ENCODE results near the gene OR4F15. TPM values are rescaled to one million over a fixed set of nuclear protein-coding genes. Genes with fewer than 3 reads are reported as not detected.
"Not testable (repeated sequence)": the region's sequence is repeated elsewhere in the genome, so short reads cannot be mapped to it uniquely, and the experiment has no call there.

OR4F15 gene
- total RNA-seq, 1 donor from 2014 or later: not detected

DNA sequence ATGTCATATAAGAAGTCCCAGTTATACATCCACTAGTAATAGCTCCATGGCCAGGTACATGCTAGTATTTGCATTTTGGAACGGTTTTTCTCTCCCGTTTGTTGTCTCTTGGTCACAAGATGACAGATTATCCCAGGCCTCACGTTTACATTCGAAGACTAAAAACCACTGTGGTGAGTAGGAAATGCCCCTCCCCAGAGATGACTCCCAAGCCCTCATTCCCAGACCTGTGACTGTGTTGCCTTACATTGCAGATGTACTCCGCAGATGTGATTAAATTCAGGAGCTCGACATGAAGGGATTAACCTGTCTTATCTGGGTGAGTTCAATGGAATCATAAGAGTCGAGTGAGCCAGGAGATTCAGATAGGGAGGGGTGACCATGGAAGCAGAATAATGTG is 18.0 kb upstream of the OR4F15 start:
- ATAC-seq; intact Hi-C loops (cut with DNase I); H3K36me3 ChIP-seq: not testable (repeated sequence)

DNA sequence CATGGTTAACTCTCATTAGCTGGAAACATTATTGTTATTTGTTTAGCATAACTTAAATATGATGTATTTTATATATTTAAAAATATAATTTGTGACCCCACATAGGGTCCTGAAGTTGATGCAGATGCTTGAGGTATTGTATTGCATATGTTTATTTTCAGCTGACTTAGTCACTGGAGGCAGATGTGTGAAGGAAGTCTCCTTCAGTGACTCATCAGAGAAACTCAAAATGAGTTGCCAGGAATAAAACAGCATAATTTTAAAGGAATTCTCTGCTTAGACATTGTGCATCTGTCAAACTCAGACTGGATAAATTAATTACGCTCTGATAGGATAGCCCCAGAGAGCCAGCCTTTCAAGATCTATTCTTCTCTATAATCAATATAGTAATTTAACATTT is 16.5 kb upstream of the OR4F15 start:
- H3K4me3 ChIP-seq: no peak overlapping the region
- H3K9me3 ChIP-seq: no peaks in the 10 kb centered on the region
- H3K4me1 ChIP-seq: no peaks in the 10 kb centered on the region
- H3K27me3 ChIP-seq (ENCODE audit: low read depth): no peaks in the 10 kb centered on the region
- no peak overlapping the region for H3K27ac ChIP-seq
- intact Hi-C loops (cut with DNase I): no loop called here
- TF ChIP-seq, protein P1, sequence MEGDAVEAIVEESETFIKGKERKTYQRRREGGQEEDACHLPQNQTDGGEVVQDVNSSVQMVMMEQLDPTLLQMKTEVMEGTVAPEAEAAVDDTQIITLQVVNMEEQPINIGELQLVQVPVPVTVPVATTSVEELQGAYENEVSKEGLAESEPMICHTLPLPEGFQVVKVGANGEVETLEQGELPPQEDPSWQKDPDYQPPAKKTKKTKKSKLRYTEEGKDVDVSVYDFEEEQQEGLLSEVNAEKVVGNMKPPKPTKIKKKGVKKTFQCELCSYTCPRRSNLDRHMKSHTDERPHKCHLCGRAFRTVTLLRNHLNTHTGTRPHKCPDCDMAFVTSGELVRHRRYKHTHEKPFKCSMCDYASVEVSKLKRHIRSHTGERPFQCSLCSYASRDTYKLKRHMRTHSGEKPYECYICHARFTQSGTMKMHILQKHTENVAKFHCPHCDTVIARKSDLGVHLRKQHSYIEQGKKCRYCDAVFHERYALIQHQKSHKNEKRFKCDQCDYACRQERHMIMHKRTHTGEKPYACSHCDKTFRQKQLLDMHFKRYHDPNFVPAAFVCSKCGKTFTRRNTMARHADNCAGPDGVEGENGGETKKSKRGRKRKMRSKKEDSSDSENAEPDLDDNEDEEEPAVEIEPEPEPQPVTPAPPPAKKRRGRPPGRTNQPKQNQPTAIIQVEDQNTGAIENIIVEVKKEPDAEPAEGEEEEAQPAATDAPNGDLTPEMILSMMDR (IDR thresholded peaks at IDR 0.05): no peak
- no peaks in the 10 kb centered on the region for H3K36me3 ChIP-seq
- DNase-seq (no peak), ATAC-seq (no peak)

More for the DNA sequence above, 18.0 kb upstream of the OR4F15 start:
- not testable (repeated sequence) for H3K4me1 ChIP-seq; DNase-seq; H3K27ac ChIP-seq; H3K4me3 ChIP-seq; H3K27me3 ChIP-seq (ENCODE audit: low read depth); H3K9me3 ChIP-seq

DNA sequence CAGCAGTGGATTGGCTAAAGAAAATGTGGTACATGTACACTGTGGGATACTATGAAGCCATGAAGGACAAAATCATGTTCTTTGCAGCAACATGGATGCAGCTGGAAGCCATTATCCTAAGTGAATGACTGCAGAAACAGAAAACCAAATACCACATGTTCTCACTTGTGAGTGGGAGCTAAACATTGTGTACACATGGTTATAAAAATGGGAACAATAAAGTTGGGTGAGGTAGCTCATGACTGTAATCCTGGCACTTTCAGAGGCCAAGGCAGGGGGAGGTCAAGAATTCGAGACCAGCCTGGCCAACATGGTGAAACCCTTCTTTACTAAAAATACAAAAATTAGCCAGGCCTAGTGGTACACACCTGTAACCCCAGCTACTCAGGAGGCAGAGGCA is 12.3 kb upstream of the OR4F15 start:
- no peaks in the 10 kb centered on the region for H3K27me3 ChIP-seq (ENCODE audit: low read depth)
- H3K36me3 ChIP-seq: no peaks in the 10 kb centered on the region
- intact Hi-C loops (cut with DNase I): no loop called here
- no peaks in the 10 kb centered on the region for H3K9me3 ChIP-seq
- TF ChIP-seq, protein P1 (IDR thresholded peaks at IDR 0.05): no peak
- no peak for ATAC-seq
- H3K4me1 ChIP-seq: no peaks in the 10 kb centered on the region
- H3K4me3 ChIP-seq: no peak overlapping the region
- DNase-seq: no peak
- H3K27ac ChIP-seq: no peak overlapping the region

DNA sequence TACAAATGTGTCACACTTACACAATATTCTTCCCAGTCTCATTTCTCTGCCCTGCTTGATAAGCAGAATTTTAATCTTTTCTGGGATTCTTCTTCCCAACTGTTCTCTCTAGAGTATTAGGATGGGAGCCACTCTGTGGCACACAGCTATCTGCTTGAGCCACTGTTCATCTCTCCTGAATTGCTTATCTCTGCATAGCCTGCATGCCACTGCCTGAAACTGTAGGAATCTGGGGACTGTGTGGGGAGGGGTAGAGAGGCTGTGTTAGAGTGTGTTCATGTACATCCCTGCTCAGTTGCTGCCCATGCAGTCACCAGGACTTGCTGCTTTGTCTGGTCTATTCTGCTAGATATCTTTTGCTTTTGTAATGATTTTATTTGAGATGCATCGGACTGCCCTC is 11.0 kb upstream of the OR4F15 start:
- TF ChIP-seq, protein P1 (IDR thresholded peaks at IDR 0.05): no peak
- Histone ChIP-seq H3K27me3 (ENCODE audit: low read depth) (no peaks in the 10 kb centered on the region), H3K4me1 (no peaks in the 10 kb centered on the region), H3K4me3 (no peak overlapping the region), H3K9me3 (no peaks in the 10 kb centered on the region), H3K27ac (no peak overlapping the region), H3K36me3 (no peaks in the 10 kb centered on the region)
- no peak for DNase-seq
- ATAC-seq: no peak
- intact Hi-C loops (cut with DNase I): no loop called here

DNA sequence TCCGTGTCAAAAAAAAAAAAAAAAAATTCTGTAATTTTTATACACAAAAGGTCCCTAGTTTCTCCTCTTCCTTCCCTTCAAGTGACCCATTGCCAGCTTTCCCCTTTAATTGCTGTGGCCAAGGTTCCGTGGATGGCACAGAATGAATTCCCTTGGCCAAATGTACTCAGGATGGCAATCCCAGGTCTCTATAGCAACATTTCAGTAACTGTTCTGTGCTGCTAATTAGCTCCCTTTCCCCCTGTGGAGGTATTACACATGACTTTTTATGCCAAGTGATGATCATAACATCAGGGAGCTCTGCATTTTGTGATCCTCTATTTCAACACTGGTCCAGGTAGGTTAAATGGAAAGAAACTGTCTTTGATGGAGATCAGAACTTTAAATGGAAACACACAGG is 8.8 kb upstream of the OR4F15 start, which contains the start of gene OR4F6:
TSS of gene OR4F6 (plus strand) at position 301 of the 400 bp plus-strand sequence. CDS start 2,211 bp downstream, outside the sequence.
- no peaks in the 10 kb centered on the region for H3K36me3 ChIP-seq
- TF ChIP-seq, protein P1 (IDR thresholded peaks at IDR 0.05): no peak
- H3K9me3 ChIP-seq: no peaks in the 10 kb centered on the region
- DNase-seq (no peak), ATAC-seq (no peak)
- H3K4me1 ChIP-seq: no peaks in the 10 kb centered on the region
- peaks cover 4% of the 10 kb centered on the region for H3K27me3 ChIP-seq (ENCODE audit: low read depth)
- no peak within 1 kb of the TSS for H3K4me3 ChIP-seq
- intact Hi-C loops (cut with DNase I): no loop called here
- H3K27ac ChIP-seq: no peak within 1 kb of the TSS

DNA sequence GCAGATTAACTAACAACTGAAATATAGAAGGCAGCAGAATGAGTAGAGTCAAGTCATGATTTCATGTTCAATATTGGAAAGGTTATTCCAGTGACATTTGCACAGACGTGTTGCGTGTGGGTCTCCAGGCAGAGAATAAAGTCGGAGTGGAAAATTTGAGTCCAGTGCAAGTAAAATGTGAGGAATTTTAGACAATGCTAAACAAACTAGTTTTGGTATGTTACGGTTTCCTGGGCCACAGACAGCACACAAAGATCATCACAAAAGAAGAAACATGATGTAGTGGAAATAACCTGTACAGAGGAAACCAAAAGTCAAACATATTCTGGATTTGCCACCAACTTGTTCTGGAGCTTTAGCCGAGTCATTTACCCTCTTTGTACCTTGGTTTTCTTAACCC is 8.3 kb upstream of the OR4F15 start:
- H3K27ac ChIP-seq: no peak overlapping the region
- ATAC-seq (no peak), DNase-seq (no peak)
- H3K4me3 ChIP-seq: no peak overlapping the region
- H3K36me3 ChIP-seq: no peaks in the 10 kb centered on the region
- no peaks in the 10 kb centered on the region for H3K9me3 ChIP-seq
- intact Hi-C loops (cut with DNase I): no loop called here
- no peaks in the 10 kb centered on the region for H3K4me1 ChIP-seq
- TF ChIP-seq, protein P1 (IDR thresholded peaks at IDR 0.05): no peak
- peaks cover 8% of the 10 kb centered on the region for H3K27me3 ChIP-seq (ENCODE audit: low read depth)

Measured in lower lobe of right lung (tissue), 2 donors.